Left forelimb (tissue), 1 donor: ENCODE measurements around the gene GZMM.

Experiments
- DNase-seq: peaks from one replicate; pipeline ENCODE4 v3.0.0-alpha.2; 2018; ENCODE audit warnings: low spot score

GZMM gene

DNA sequence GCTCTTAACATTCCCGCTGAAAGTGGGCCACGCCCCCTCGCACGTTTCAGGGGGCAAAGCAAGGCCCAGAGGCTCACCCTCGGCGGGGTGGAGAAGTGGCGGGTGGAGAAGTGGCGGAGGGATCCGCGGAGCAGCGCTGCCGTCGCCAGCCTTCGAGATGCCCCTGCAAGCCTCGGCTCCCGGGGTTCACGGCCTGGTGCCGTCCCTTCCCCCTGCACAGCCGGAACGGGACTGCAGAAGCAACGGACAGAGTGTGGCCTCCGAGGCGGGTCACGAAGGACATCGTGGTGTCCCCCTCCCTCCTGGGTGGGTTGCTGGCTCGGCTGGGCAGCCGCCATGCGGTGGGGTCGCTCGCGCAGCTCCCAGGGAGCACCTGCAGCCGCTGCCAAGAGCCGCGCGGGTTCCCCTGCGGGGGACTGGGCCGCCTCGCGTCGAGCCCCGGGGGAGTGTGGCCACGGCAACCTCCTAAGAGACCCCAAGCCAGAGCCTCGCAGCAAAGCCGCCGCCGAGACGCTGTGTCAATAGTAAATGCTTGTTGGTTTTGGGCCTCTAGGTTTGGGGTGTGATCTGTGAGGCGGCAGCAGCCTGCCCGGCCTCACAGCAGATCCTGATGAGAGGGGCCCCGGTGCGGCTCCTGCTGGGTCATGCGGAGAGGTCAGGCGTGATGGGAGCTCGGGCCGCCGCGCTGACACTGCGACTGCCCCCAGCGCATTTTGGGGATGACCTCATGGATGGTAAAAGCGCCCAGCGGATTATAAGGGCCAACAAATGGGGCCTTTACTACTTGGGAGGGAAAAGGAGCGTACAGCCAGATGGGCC is 31.1 kb upstream of the GZMM start:
- no peak for DNase-seq

DNA sequence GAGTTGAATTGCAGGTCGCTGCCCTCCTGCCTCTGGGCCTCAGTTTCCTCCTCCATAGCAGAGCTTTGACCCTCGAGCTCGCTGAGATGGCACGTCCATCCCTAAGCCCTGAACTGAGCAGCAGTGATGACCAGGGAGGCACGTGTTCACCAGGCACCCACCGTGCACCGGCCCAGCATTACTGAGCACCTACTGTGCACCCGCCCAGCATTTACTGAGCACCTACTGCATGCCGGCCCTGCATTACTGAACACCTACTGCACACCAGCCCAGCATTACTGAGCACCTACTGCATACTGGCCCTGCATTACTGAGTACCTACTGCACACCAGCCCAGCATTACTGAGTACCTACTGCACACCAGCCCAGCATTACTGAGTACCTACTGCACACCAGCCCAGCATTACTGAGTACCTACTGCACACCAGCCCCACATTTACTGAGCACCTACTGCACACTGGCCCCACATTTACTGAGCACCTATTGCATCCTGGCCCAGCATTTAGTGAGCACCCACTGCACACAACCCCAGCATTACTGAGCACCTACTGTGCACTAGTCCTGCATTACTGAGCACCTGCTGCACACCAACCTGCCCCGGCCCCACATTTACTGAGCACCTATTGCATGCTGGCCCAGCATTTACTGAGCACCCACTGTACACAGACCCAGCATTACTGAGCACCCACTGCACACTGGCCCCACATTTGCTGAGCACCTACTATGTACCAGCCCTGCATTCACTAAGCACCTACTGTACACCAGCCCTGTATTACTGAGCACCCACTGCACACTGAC is 30.3 kb upstream of the GZMM start:
- DNase-seq, result no peak

DNA sequence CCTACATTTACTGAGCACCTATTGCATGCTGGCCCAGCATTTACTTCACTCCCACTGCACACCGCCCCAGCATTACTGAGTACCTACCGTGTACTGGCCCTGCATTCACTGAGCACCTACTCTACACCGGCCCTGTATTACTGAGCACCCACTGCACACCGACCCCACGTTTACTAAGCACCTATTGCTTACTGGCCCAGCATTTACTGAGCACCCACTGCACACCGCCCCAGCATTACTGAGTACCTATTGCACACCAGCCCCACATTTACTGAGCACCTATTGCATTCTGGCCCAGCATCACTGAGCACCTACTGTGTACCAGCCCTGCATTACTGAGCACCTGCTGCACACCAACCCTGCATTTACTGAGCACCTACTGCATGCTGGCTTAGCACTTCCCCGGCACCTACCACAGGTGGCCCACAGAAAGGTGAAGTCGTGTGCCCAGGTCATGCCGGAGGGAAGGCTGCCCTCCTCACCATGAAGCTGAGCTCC is 29.6 kb upstream of the GZMM start:
- no peak for DNase-seq

DNA sequence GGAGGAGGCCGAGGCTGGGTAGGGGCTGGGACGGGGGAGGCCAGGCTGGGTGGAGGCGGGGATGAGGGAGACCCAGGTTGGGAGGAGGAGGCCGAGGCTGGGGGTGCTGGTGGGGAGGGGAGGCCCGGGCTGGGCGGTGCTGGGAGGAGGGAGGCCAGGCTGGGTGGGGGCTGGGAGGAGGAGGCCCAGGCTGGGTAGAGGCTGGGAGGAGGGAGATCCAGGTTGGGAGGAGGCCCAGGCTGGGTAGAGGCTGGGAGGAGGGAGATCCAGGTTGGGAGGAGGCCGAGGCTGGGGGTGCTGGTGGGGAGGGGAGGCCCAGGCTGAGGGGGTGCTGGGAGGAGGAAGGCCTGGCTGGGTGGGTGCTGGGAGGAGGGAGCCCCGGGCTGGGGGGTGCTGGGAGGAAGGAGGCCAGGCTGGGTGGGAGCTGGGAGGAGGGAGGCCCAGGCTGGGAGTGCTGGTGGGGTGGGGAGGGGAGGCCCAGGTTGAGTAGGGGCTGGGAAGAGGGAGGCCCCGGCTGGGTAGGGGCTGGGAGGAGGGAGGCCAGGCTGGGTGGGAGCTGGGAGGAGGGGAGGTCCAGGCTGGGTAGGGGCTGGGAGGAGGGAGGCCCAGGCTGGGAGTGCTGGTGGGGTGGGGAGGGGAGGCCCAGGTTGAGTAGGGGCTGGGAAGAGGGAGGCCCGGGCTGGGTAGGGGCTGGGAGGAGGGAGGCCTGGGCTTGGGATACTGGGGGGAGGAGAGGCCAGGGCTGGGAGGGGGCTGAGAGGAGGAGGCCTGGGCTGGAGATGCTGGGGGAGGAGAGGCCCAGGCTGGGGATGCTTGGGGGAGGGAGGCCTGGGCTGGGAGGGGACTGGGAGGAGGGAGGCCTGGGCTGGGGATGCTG is 25.9 kb upstream of the GZMM start:
- DNase-seq, result peak; percentile 90

DNA sequence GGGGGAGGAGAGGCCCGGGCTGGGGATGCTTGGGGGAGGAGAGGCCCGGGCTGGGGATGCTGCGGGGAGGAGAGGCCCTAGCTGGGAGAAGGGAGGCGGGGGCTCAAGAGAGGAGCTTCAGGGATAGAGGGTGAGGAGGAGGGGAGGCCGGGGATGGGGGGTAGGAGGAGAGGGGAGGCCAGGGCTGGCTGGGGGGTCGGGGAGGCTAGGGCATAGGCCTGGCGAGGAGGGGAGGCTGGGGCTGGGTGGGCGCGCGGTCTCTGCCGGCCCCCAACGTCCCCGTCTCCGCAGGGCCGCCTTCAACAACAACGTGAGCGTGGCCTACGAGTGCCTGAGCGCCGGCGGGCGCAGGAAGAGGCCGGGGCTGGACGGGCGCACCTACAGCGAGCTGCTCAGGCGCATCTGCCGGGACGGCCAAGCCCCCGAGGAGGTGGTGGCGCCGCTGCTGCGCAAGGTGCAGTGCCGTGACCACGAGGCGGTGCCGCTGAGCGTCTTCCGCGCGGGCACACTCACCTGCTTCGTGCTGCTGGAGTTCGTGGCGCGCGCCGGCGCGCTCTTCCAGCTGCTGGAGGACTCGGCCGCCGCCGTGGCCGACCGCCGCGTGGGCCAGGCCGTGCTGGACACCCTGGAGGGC is 25.1 kb upstream of the GZMM start:
- no peak for DNase-seq

DNA sequence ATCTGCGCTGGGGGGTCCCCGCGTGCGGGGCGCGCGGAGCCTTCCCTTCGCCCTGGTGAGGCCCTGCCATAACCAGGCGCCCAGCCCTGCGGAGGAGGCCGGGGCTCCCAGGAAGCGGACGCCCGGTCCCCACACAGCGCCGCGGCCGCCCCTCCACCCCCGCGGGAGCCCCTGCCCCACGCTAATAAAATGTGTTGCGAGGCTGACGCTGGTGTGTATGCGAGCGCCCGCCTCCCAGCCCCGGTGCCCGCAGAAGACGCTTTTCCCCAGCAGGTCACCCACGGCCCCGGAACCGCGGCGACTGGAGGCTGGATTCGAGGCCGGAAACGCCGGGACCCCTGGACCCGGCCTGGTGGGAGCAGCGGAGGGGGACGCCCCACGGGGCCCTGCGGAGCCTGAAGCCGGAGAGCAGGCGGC is 24.4 kb upstream of the GZMM start:
- DNase-seq, result no peak

DNA sequence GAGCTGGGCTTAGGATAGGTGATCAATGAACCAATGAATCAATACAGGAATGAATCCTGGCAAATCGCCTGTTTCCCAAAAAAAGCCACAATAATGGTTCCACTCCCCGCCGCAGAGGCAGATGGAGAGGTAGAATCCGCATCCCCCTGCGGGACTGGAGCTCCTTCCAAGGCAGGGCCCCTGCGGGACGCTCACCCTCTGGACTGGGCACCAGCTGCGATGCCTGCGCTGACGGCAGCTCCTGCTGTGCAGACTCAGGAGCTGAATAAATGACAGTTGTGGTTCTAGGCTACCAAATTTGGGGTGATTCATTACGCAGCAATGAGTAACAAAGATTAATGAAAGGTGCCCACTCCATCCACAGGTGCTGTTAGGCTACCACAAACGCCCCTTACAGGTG is 21.1 kb upstream of the GZMM start:
- DNase-seq, result no peak

DNA sequence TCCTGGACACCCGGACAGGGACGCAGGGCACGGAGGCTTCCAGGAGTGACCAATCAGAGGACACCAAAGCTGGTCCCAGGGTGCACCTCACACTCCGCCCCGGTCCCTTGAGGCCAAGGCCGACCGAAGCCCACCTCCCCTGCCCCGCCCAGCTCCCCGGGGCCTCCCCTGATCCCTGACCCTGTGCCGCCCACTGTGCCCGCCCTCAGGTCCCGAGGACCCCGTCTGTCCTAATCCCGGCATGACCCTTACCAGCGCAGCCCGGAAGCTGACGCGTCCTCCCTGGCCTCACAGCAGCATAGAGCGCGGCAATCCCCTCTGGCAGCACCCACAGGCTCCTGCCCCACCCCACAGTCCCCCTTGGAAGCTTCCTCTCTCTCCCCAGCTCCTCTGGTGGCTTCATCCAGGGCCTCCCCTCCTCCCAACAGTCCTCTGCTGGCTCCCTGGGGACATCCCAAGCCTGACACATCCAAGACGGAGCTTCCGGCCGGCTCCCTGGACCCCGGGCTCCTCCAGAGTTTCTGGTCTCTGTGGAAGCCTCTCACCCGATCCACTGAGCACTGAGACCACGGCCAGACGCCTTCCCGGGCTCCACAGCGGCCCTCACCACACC is 19.7 kb upstream of the GZMM start:
- peak; percentile 67 for DNase-seq

DNA sequence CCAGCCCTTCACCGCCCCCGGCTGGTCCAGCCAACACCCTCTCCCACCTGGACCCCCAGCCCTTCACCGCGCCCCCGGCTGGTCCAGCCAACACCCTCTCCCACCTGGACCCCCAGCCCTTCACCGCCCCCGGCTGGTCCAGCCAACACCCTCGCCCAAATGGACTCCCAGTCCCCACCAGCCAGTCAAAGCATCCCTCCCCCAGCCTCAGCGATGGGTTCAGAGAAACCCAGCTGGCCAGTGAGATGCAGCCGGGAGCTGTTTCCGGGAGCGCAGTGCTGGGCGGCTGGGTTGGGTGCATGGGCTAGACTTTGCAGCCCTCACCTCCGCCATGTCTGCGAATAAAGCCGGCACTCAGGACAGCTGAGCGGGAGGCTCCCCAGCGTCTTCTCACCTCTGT is 18.8 kb upstream of the GZMM start:
- no peak for DNase-seq

DNA sequence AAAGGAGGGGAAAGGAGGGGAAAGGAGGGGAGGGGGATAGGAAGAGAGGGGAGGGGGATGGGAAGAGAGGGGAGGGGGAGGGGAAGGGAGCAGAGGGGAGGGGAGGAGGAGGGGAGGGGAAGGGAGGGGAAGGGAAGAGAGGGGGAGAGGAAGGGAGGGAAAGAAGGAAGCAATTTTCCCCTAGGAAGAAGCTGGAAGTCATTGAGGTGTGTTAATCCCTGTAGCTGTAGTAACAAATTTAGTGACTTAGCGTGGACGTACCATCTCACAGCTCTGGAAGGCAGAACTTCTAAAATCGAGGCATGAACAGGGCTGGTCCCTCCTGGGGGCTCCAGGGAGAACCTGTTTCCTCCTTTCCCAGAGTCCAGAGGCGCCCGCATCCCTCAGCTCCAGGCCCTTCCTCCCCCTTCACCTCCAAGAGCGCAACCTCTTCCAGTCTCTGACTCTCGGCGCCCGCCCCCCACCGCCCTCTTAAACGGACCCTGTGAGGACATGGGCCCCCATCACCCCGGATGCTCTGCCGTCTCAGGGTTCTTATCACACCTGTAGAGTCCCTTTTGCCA is 17.9 kb upstream of the GZMM start:
- no peak for DNase-seq

DNA sequence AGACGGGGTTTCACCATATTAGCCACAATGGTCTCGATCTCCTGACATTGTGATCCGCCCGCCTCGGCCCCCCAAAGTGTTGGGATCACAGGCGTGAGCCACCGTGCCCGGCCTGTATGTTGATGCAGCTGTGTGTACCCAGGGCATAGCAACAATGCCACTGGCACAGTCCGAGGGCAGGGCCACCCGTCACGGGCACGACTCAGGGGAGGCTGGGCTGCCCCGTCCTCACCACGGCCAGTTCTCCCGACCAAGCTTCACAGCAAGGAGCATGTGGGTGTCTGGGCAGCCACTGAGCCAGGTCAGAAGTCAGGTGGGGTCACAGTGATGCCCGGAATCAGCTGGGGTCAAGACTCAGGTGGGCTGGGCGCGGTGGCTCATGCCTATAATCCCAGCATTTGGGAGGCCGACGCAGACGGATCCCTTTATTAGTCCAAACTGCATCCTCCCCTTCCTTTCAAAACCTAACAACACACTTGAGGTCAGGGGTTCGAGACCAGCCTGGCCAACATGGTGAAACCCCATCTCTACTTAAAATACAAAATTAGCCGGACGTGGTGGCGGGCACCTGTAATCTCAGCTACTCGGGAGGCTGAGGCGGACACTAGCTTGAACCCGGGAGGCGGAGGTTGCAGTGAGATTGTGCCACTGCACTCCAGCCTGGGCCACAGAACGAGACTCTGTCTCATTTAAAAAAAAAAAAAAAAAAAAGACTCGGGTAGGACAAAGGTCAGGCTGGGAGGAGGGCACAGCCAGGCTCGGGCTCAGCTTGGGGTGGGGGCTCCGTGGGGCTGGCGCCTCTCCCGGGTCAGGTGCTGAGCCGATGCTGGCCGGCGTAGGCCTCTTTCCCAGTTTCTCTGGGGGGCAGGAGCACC is 13.5 kb upstream of the GZMM start:
- DNase-seq, result no peak

DNA sequence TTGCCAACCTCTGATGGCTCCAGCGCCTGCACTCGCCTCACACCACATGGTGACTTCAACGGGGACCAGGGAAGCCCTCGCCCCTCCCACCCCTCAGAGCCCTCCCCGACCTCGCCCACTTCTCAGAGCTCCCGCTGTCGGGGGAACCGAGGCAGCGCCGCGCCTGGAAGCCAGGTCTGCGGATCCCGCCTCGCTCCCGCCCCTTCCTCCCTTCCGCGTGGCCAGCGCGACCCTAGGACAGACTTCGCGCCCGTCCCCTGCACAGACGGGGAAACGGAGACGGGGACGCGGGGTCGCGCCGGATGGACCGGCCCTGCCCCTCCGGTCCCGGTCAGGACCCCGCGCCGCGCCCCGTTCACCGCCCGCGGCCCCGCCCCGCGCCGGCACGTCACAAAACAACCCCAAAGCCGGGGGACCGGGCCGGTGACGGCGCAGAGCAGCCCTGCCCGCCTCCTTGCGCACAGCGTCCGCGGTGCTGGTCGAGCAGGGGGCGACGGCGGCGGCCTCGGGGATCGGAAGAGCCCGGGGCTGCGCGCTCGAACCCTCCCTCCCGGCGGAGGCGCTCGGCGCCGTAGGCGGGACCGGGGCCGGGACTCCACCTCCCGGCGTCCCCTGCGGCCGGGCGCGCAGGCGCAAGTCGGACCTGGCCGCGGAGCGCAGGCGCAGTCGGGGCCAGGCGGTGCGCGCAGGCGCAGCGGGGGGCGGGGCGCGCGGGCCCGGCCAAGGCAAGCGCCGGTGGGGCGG is 12.7 kb upstream of the GZMM start:
- DNase-seq, result peak; percentile 94

DNA sequence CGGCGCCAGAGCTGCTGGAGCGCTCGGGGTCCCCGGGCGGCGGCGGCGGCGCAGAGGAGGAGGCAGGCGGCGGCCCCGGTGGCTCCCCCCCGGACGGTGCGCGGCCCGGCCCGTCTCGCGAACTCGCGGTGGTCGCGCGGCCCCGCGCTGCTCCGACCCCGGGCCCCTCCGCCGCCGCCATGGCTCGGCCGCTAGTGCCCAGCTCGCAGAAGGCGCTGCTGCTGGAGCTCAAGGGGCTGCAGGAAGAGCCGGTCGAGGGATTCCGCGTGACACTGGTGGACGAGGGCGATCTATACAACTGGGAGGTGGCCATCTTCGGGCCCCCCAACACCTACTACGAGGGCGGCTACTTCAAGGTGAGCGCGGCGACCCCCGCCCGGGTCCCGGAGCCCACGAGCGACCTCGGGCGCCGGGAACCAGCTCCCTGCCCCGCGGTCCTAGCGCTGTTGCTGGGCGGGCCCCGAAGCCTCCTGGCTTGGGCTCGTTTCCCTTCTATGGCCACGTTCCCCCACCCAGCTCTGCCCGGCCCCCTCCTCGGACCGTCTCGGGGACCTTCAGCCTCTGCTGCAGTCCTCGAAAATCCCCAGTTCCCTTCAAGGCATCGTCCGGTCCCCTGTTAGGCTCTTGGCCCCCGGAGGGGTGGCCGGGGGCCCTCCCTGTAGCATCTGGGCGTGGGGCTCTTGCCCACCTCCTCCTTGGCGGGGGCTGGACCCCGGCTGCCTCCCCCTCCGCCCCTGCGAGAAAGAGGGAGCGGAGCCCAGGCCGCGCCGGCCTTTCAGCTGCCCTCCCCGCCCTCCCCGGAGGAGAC is 11.9 kb upstream of the GZMM start, which contains the start of gene CDC34:
Gene CDC34 (plus strand): TSS at position 8 of the 808 bp plus-strand sequence. CDS start 172 bp downstream, at position 180.
- no peak for DNase-seq

DNA sequence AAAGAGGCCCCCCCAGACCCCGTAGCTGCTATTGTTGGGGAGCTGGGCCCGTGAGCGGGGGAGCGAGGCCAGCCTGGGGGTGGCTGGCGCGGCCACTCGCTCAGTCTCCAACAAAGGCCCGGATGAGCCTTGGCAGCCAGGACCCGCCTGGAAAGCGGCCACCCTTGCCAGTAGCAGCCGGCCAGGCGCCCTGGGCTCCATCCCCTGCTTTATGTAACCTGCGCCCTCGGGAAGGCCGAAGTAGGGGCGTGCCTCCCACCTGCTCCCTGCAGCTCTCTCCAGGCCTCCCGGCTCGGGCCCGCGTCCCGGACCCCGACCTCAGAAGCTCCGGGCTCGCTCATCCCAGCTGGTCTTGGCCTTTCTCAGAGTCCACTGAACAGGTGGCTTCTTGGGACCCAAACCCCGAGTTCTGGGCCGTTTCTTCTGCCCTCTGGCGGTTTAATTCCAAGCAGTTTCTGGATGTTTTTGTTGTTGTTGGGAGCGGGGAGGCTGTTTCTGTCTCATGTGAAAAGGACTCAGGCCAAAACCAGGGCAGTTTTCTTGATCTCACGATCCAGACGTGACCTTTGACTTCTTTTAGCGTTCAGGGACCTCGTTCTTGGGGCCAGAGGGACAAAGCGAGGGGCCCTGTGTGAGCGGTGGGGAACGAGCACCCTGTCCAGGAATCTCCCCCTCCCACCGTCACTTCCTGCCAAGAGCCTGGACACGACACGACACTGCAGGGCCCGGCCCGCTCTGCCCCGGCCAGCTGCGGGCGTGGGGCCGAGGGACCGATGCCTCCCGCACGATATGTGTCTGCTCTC is 11.1 kb upstream of the GZMM start:
- DNase-seq, result peak; percentile 82

DNA sequence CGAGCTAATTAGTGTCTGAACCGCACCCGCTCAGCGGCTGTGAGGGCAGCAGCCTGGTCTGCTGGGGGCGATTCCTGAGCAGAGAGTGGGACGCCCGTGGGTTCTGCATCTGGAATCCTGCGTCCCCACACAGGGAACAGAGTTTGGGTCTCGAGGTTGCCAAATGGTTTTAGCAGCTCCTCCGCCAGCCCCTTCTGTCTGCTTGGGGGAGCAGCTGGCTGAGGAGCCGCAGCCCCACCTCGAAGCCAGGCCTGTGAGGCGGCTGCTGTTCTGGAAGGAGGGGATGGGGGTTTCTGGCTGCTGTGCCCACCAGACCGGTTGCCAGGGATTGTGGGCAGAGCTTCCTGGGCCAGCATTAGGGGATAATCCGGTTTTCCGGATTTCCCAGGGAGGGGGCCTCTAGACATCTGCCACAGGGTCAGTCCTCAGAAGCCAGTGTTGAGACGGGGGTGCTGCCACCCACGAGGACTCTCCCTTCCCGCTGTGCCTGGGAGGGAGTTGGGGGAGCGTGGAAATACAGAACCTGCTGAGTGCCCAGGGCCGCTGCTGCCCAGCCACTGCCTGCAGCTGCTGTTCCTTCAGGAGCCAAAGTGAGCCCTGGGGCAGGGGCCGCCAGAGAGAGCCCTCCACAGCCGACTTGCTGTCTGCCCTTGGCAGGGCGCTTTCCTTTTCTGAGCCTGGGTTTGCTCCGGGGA is 10.3 kb upstream of the GZMM start:
- DNase-seq, result no peak

DNA sequence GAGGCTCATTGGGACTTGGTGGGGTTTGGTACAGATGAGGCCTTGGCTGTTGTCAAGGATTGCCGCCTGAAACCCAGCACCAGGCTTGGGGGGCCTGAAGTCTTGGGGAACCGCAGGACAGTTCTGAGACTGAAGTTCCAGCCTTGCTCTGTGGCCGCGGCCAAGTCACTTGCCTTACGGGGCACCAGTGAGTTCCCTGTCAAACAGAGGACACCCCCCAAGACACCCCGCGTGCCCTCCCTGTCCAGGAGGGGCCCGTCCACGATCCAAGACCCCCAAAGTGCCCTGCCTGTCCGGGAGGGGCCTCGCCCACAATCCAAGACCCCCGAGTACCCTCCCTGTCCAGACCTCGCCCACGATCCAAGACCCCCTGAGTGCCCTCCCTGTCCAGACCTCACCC is 9.8 kb upstream of the GZMM start:
- no peak for DNase-seq
